GM10248 (cell line): Measurements from ENCODE around the gene FAM83B.
"Not testable (repeated sequence)": the region's sequence is repeated elsewhere in the genome, so short reads cannot be mapped to it uniquely, and the experiment has no call there.

ENCODE experiments used
- CTCF ChIA-PET: fragments of 300-600 bp; sonication (Branson Sonifier 250); formaldehyde crosslinking; extraction: SDS; loops from one replicate; lab custom pipeline; 2021; ENCODE audit warnings: antibody characterized with exemption; lab: Yijun Ruan, JAX
- POLR2A ChIA-PET: fragments of 350-650 bp; sonication (Branson Sonifier 250); formaldehyde crosslinking; extraction: SDS; loops from one replicate; lab custom pipeline; 2020; ENCODE audit warnings: antibody characterized with exemption; lab: Yijun Ruan, JAX
- DNase-seq: peaks from one replicate; pipeline ENCODE4 v3.0.0; 2012; ENCODE audit errors: extremely low spot score
- CTCF ChIP-seq: IDR thresholded peaks from 2 replicates; pipeline ENCODE4 v1.5.1; 2012; ENCODE audit warnings: mild to moderate bottlenecking, low read depth; ENCODE audit errors: extremely low read depth, missing control alignments, control extremely low read depth

The FAM83B gene

GRCh38 chr6:54937371-54937770 is 90.8 kb downstream of the FAM83B start:
- ChIA-PET CTCF (no interaction called here), POLR2A (no interaction called here)
- DNase-seq: no peak
- TF ChIP-seq CTCF: no peak

GRCh38 chr6:54957698-54958097 is 111.1 kb downstream of the FAM83B start:
- TF ChIP-seq CTCF: no peak
- POLR2A ChIA-PET: no interaction called here
- DNase-seq: no peak

GRCh38 chr6:54958446-54958845 is 111.9 kb downstream of the FAM83B start:
- no peak for TF ChIP-seq CTCF
- POLR2A ChIA-PET: no interaction called here
- no peak for DNase-seq
- CTCF ChIA-PET: interaction anchor here (1.0 kb wide), 1 partner anchor 13 kb away, joined by 3 read pairs; no protein-coding TSS in a partner anchor

More at GRCh38 chr6:54957698-54958097, 111.1 kb downstream of the FAM83B start:
- CTCF ChIA-PET: no interaction called here

- ChIA-PET POLR2A (no interaction called here), CTCF (no interaction called here)
- TF ChIP-seq CTCF: no peak
- DNase-seq: no peak
Observed at GRCh38 chr6:54959820-54960219, 113.2 kb downstream of the FAM83B start.

GRCh38 chr6:54961372-54961771 is 114.8 kb downstream of the FAM83B start:
- CTCF ChIA-PET, POLR2A ChIA-PET, DNase-seq: not testable (repeated sequence)

GRCh38 chr6:54970337-54970736 is 123.8 kb downstream of the FAM83B start:
- TF ChIP-seq CTCF: no peak
- ChIA-PET CTCF (interaction anchor here (1.6 kb wide), 1 partner anchor 12 kb away, joined by 5 read pairs; no protein-coding TSS in a partner anchor), POLR2A (no interaction called here)
- DNase-seq: no peak

GRCh38 chr6:54971825-54972224 is 125.3 kb downstream of the FAM83B start:
- DNase-seq: no peak
- POLR2A ChIA-PET: no interaction called here
- CTCF ChIA-PET: no interaction called here
- TF ChIP-seq CTCF: no peak

GRCh38 chr6:54979161-54979560 is 132.6 kb downstream of the FAM83B start:
- CTCF ChIA-PET: interaction anchor here (0.8 kb wide), 1 partner anchor 17 kb away, joined by 3 read pairs; no protein-coding TSS in a partner anchor
- DNase-seq, POLR2A ChIA-PET: not testable (repeated sequence)
